ENCODE results near the gene UQCRC1. TPM values are rescaled to one million over a fixed set of nuclear protein-coding genes. Genes with fewer than 3 reads are reported as not detected.

Gene UQCRC1
- total and polyA plus RNA-seq, 3 donors from 2014 or later, result 281 to 287 (median 282) TPM

- Histone ChIP-seq H3K27ac (no peak overlapping the region), H3K27me3 (no peaks in the 10 kb centered on the region), H3K4me3 (no peak overlapping the region), H3K9me3 (no peaks in the 10 kb centered on the region), H3K36me3 (ENCODE audit: low read depth, missing control alignments) (no peaks in the 10 kb centered on the region), H3K4me1 (no peaks in the 10 kb centered on the region)
- intact Hi-C loops (cut with DNase I; ENCODE audit: low total_unique reads), result no loop called here
- WGBS, 2 donors, result 75 to 81% methylated on average over 13 of the region's 13 CpGs
- DNase-seq, result no peak
- TF ChIP-seq POLR2A (IDR thresholded peaks at IDR 0.05), result no peak
Measured at GRCh38 chr3:48628277-48629017, 19.0 kb upstream of the UQCRC1 start.

DNA sequence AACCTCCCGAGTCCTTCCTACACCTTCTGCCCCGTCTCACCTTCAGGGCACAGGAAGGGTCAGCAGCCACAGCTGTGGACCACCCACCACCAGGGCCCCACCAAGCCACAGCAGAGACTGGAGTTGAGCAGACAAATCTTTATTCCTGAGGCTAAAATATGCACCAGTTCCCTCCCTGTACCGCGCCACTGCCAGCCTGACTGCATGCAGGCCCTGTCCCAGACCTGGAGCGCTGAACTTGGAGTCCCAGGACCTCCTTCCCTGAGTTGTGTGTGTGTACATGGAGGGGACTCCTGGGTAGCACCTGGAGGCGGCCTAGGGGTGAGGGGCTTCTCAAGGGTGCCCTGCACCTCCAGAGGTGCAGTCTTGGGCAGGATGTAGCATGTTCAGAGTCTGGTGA lies 16.2 kb upstream of the UQCRC1 start:
- Histone ChIP-seq H3K9me3 (no peaks in the 10 kb centered on the region), H3K27me3 (no peaks in the 10 kb centered on the region), H3K4me1 (no peaks in the 10 kb centered on the region), H3K36me3 (ENCODE audit: low read depth, missing control alignments) (no peaks in the 10 kb centered on the region), H3K4me3 (no peak overlapping the region), H3K27ac (no peak overlapping the region)
- TF ChIP-seq CTCF (IDR thresholded peaks at IDR 0.05) (no peak), POLR2A (IDR thresholded peaks at IDR 0.05) (no peak)
- DNase-seq, result no peak
- 88 to 90% methylated on average over 6 of the region's 6 CpGs for WGBS, 2 donors
- intact Hi-C loops (cut with DNase I; ENCODE audit: low total_unique reads), result no loop called here

GRCh38 chr3:48624767-48625166 lies 15.3 kb upstream of the UQCRC1 start:
- H3K27me3 ChIP-seq, result no peaks in the 10 kb centered on the region
- TF ChIP-seq POLR2A (IDR thresholded peaks at IDR 0.05) (no peak), CTCF (IDR thresholded peaks at IDR 0.05) (no peak)
- intact Hi-C loops (cut with DNase I; ENCODE audit: low total_unique reads), result no loop called here
- H3K36me3 ChIP-seq (ENCODE audit: low read depth, missing control alignments), result no peaks in the 10 kb centered on the region
- H3K27ac ChIP-seq, result no peak overlapping the region
- no peak overlapping the region for H3K4me3 ChIP-seq
- no peaks in the 10 kb centered on the region for H3K9me3 ChIP-seq
- DNase-seq, result no peak
- WGBS, 2 donors, result 92 to 94% methylated on average over 8 to 10 of the region's 10 CpGs
- no peaks in the 10 kb centered on the region for H3K4me1 ChIP-seq

DNA sequence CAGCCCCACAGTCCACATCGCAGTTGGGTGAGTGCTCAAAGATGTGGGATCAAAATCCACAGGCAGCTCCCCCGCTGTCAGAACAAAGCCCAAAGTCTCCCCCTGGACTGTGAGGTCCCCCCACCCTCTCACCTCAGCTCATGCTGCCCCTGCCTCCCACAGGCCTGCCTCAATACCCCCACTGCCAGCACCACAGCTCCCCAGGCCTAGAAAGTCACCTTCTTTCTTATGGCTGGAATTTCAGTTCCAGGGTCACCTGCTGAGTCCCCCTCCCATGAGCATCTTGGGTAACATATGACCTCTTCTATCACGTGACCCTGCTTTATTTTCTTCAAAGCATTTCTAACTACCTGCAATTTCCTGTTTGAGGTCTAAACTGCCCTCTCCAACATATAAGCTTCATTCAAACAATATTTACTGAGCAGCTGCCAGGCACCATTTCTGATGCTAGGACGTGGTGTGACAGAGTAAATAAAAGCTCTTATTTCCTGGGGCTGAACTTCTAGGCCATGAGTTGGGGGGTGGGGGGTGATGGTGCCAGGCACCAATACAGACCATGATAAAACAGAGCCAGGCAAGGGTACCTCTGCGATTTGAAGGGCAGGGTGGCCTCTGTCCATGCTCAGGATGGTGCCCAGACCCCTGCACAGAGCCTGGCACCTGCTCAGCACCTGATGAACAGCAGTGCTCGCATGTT lies 14.6 kb upstream of the UQCRC1 start:
- DNase-seq, result no peak
- no peaks in the 10 kb centered on the region for H3K9me3 ChIP-seq
- 87 to 89% methylated on average over 5 to 6 of the region's 6 CpGs for WGBS, 2 donors
- no peaks in the 10 kb centered on the region for H3K4me1 ChIP-seq
- no peaks in the 10 kb centered on the region for H3K36me3 ChIP-seq (ENCODE audit: low read depth, missing control alignments)
- no peak for TF ChIP-seq POLR2A (IDR thresholded peaks at IDR 0.05)
- no peak for TF ChIP-seq CTCF (IDR thresholded peaks at IDR 0.05)
- H3K27me3 ChIP-seq, result no peaks in the 10 kb centered on the region
- no peak overlapping the region for H3K27ac ChIP-seq
- intact Hi-C loops (cut with DNase I; ENCODE audit: low total_unique reads), result no loop called here
- no peak overlapping the region for H3K4me3 ChIP-seq

DNA sequence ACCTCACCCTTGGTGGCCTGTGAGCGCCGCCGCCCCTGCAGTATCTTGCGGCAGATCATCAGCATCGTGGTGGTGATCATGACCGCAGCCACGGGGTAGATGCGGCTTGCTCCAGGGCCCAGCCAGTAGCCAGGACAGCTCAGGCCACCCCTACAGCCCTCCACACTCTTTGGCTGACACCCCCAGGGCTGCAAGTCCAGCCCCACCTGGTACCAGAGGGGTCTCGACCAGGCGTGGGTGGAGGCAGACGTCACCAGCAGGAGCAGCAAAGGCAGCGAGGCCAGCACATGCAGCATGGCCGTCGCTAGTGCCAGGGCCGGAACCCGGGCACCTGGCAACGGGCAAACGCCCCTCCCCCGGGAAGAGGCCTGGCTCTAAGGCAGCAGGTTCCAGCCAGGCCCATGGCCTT lies 12.0 kb upstream of the UQCRC1 start, which contains the start of gene TMEM89:
TMEM89 (minus strand) TSS at position 309 of the 409 bp plus-strand sequence; CDS start at position 296, 13 bp downstream.
- WGBS, 2 donors, result 92 to 100% methylated on average over 7 to 19 of the region's 19 CpGs
- TF ChIP-seq CTCF (IDR thresholded peaks at IDR 0.05) (no peak), POLR2A (IDR thresholded peaks at IDR 0.05) (no peak)
- H3K27ac ChIP-seq, result no peak within 1 kb of the TSS
- intact Hi-C loops (cut with DNase I; ENCODE audit: low total_unique reads), result no loop called here
- H3K4me1 ChIP-seq, result no peaks in the 10 kb centered on the region
- H3K27me3 ChIP-seq, result no peaks in the 10 kb centered on the region
- no peak for DNase-seq
- no peak within 1 kb of the TSS for H3K4me3 ChIP-seq
- no peaks in the 10 kb centered on the region for H3K36me3 ChIP-seq (ENCODE audit: low read depth, missing control alignments)
- H3K9me3 ChIP-seq, result no peaks in the 10 kb centered on the region
